Measurements from ENCODE around the gene FNDC8.

- TF ChIP-seq EZH2phosphoT487 (conservative IDR thresholded peaks at IDR 0.05; ENCODE audit: low read length), result no peak
- TF ChIP-seq CTCF (IDR thresholded peaks at IDR 0.05; ENCODE audit: insufficient read depth, low read length, poor library complexity, severe bottlenecking), result peak; percentile 64
These were observed 1.8 kb upstream of the FNDC8 start, which contains the start of gene RAD51D for GRCh38 chr17:35119370-35120165.
